Muscle layer of duodenum (tissue), 2 donors: ENCODE data around the gene ESR1.

Source experiments
- H3K27ac ChIP-seq: one replicate; pipeline ENCODE4 v1.7.0; 2013; ENCODE audit warnings: mild to moderate bottlenecking, low read length
- H3K27me3 ChIP-seq: one replicate; pipeline ENCODE4 v1.7.0; 2013; ENCODE audit warnings: low read depth, mild to moderate bottlenecking, control low read depth, low read length
- H3K36me3 ChIP-seq, 2 donors: one replicate each; pipeline ENCODE4 v1.7.0; 2013; ENCODE audit warnings: low read length in 2 of 2, control low read depth in 1 of 2, mild to moderate bottlenecking in 1 of 2; ENCODE audit not compliant: insufficient read depth in 2 of 2, control insufficient read depth in 1 of 2
- H3K4me1 ChIP-seq, 2 donors: one replicate each; pipeline ENCODE4 v1.7.0; 2013; ENCODE audit warnings: low read length in 2 of 2, mild to moderate bottlenecking in 2 of 2, control low read depth in 1 of 2, moderate library complexity in 1 of 2; ENCODE audit not compliant: insufficient read depth in 2 of 2, control insufficient read depth in 1 of 2
- H3K4me3 ChIP-seq, 2 donors: one replicate each; pipeline ENCODE4 v1.7.0; 2013; ENCODE audit warnings: low read length in 2 of 2, low read depth in 1 of 2, mild to moderate bottlenecking in 1 of 2
- H3K9me3 ChIP-seq, 2 donors: one replicate each; pipeline ENCODE4 v1.7.0; 2013; ENCODE audit warnings: low read length in 2 of 2, control low read depth in 1 of 2, mild to moderate bottlenecking in 1 of 2; ENCODE audit not compliant: control insufficient read depth in 1 of 2
- donor health status: healthy.

The ESR1 gene

DNA sequence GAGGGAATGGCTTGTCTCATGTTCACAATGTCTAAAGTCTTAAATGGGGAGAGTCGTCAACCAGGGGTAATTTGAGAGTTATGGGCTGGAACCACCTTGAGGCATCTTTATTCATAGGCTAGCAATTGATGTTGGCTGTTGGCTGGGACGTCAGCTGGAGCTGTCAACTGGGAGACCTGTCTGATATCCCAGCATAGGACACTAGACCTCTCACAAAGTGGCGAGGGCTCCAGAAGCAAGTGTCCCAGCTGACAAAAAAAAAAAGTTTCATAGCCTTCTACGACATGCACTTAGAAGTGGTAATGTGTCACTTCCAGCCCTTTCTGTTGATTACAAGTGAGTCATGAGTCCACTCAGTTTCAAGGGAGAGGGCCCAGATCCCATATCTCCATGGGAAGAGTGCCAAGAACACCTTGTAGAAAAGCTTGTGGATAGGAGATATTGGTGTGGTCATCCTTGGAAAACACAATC is 278.0 kb downstream of the ESR1 start:
- Histone ChIP-seq H3K4me1 (no peaks in the 10 kb centered on the region), H3K27me3 (no peaks in the 10 kb centered on the region), H3K27ac (no peak overlapping the region), H3K4me3 (no peak overlapping the region), H3K9me3 (no peaks in the 10 kb centered on the region), H3K36me3 (no peaks in the 10 kb centered on the region)

DNA sequence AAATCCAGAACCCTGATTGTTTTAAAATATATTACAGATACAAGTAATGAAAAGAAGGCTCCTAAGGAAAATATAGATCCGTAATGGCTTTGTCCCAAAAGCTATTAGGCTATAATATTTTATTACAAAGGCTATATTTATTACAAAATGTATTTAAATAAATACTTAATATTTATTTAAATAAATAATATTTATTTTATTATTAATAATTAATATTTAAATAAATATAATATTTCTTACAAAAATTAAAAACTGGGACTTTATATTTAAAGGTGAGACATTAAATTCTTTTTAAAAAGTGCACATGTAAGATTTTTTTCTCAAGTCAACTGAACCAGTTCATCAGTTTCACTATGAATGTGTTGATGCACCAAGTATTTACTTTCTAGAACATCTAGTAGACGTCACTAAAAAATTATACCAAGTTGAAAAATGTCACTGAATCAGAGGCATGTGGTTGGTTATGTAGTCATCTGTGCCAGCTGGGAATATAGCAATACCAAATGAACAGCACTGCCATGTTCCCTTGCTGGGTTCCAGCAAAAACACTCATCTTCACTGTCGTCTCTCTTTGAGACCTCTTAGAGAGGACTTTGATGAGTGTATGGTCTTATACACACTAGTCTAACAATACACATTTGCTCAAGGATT is 278.9 kb downstream of the ESR1 start:
- no peaks in the 10 kb centered on the region for H3K4me1 ChIP-seq

DNA sequence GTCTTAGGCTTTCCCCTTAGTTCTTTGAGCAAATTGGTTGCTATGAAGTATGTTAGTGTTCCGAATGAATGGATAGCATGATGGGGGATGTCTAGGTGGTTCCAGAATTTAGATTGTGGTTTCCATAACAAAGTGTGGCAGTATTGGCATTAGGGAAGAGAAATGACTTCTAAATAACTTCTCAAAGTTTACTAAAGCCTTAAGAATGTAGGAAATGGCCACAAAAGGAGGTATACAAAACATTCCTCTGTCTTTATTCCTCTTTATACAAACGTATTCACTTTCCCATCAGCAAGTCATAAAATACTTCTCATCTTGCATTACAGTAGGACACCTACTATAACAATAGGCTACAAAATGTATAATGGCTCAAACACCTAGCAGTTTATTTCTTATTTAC is 279.6 kb downstream of the ESR1 start:
- no peak overlapping the region for H3K4me3 ChIP-seq
- no peaks in the 10 kb centered on the region for H3K9me3 ChIP-seq
- H3K4me1 ChIP-seq: no peaks in the 10 kb centered on the region
- H3K27ac ChIP-seq: no peak overlapping the region
- no peaks in the 10 kb centered on the region for H3K27me3 ChIP-seq
- no peaks in the 10 kb centered on the region for H3K36me3 ChIP-seq

More for the DNA sequence above, 278.9 kb downstream of the ESR1 start:
- Histone ChIP-seq H3K4me3 (no peak overlapping the region), H3K27me3 (no peaks in the 10 kb centered on the region), H3K36me3 (no peaks in the 10 kb centered on the region), H3K9me3 (no peaks in the 10 kb centered on the region), H3K27ac (no peak overlapping the region)

DNA sequence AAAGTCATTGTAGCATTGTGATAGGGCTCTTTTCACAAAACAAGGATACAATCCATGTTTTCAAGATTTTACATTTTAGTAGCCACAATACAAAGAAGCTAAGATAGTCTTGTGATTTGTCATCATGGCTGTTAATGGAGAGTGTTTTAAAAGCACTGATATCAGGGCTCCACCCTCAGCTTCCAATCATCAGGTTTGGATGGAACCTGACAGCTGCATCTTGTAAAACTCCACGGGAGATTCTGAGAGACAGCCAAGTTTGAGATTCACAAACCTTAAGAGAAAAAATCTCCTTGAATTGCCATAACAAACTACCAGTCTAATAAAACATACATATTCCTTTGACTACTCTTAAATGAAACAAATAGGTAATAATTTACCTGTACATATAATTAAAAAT is 280.2 kb downstream of the ESR1 start:
- Histone ChIP-seq H3K27ac (no peak overlapping the region), H3K4me3 (no peak overlapping the region), H3K4me1 (no peaks in the 10 kb centered on the region), H3K9me3 (no peaks in the 10 kb centered on the region), H3K36me3 (no peaks in the 10 kb centered on the region), H3K27me3 (no peaks in the 10 kb centered on the region)

DNA sequence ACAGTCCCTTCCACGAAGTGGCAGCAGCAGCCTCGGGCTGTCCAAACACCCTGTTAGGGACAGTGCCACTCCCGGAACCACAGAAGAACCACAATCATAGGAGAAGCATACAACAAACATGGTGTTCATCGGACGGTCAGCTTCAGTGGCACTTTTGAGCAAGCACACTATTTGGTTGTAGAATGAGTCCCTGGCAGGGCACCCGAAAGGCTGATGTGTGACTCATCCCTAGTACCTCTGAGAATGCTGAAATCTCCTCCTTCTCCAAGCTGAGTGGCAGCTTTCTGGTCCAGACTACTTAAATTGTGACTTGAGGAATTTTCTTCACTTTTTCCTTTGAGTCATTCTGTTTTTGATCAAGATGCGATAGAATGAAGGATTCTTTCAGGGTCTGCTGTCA is 282.5 kb downstream of the ESR1 start:
- Histone ChIP-seq H3K9me3 (no peaks in the 10 kb centered on the region), H3K4me3 (no peak overlapping the region), H3K27ac (no peak overlapping the region), H3K27me3 (no peaks in the 10 kb centered on the region), H3K4me1 (no peaks in the 10 kb centered on the region), H3K36me3 (no peaks in the 10 kb centered on the region)

DNA sequence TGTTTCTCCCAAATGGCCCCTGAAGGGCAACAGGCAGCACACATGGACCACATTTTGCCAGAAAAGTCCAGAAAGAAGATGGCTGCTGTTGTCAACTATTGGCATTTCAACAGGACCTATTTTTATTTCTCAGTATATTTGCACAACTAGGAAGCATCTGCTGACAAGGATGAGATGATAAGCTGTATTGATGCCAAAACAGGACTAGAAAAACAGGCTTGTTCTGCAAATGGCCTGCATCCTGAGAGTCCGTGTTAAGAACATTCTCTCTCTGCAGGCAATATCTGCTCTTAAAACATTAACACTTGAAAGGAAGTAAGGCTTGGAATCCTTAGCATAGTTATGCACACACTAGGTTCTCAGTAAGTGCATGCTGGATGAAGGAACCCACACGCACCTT is 283.7 kb downstream of the ESR1 start:
- H3K4me1 ChIP-seq: no peaks in the 10 kb centered on the region
- H3K36me3 ChIP-seq: no peaks in the 10 kb centered on the region
- H3K27me3 ChIP-seq: no peaks in the 10 kb centered on the region
- H3K9me3 ChIP-seq: no peaks in the 10 kb centered on the region
- no peak overlapping the region for H3K4me3 ChIP-seq
- H3K27ac ChIP-seq: no peak overlapping the region

DNA sequence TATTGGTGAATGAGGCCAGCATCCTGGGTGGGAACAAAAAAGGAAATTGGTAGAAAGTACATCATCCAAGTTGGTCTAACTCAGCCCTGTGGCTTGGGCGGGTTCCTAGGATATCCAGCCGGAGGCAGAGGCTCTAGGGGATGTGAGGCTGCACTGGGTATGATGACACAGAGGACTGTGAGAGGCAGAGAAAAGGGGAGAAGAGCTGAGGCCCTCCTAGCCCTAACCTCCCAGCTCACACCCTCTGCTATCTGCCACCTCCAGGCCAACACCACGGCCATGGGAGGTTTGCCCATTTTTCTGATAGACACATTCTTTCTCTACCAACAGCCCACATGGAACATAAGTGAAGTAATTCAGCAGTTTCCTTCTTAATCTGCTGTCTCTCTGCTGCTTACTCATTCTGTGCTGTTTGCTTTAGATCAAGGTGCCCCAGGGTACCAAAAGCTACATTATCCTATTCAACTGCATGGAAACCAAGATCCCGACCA is 284.4 kb downstream of the ESR1 start:
- Histone ChIP-seq H3K27me3 (no peaks in the 10 kb centered on the region), H3K27ac (no peak overlapping the region), H3K36me3 (no peaks in the 10 kb centered on the region), H3K4me1 (no peaks in the 10 kb centered on the region), H3K9me3 (no peaks in the 10 kb centered on the region), H3K4me3 (no peak overlapping the region)

DNA sequence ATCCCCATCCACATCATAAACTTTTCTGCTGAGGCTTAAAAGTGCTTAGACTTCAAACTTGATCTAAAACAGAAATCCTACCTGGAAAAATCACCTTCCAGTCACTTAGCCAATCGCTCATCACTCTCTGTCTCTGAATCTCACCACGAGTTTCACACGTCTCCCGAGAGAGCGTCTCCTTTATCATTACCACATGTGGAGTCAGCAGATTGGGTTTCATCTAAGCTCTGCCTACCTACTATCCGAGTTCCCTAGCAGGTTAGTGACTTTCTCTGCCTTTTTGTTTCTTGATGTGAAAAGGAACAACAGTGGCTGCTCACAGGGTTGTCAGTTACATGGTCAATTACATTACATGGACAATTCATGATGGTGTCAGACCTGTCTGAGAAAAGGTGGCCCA is 286.2 kb downstream of the ESR1 start:
- Histone ChIP-seq H3K4me1 (no peaks in the 10 kb centered on the region), H3K9me3 (no peaks in the 10 kb centered on the region), H3K27me3 (no peaks in the 10 kb centered on the region), H3K4me3 (no peak overlapping the region), H3K27ac (no peak overlapping the region), H3K36me3 (no peaks in the 10 kb centered on the region)

DNA sequence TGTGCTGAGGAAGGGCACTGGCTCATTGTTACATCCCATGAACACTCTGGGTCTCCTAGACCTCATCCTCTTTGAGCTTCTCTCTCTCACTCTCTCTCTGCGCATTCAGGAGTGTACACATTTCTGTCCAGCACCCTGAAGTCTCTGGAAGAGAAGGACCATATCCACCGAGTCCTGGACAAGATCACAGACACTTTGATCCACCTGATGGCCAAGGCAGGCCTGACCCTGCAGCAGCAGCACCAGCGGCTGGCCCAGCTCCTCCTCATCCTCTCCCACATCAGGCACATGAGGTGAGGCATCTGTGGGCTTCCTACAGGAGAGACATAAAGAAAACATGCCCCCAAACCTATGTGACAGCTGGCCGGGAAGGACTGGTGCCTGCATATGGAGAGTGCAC is 286.8 kb downstream of the ESR1 start:
- no peaks in the 10 kb centered on the region for H3K27me3 ChIP-seq
- H3K36me3 ChIP-seq: no peaks in the 10 kb centered on the region
- H3K9me3 ChIP-seq: no peaks in the 10 kb centered on the region
- H3K4me1 ChIP-seq: no peaks in the 10 kb centered on the region
- no peak overlapping the region for H3K4me3 ChIP-seq
- H3K27ac ChIP-seq: no peak overlapping the region

DNA sequence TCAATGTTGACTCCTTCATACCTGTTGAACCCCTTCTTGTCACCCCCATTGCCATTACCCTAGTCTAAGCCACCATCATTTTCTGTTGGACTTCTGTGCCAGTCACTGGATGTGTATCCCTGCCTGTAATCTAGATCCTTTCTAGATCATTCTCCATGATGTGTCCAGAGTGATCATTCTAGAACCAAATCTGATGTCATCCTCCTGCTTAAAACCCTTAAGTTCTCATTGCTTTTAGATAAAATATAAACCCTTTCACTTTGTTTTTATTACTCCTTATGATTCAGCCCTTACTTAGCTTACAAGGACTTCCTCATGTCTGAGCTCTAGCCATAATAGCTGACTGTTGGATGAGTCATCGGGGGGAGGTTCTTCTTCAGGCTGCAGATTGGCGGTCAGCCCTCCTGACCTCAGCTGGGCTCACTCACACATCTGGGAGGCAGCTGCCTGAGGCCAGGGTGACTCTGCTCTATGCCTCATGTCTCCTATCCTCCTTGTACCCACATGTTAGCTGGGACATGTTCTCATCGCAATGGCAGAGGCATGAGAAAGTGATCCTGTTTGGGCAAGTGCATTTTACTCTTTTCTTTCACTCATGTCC is 287.6 kb downstream of the ESR1 start:
- Histone ChIP-seq H3K27me3 (no peaks in the 10 kb centered on the region), H3K4me3 (no peak overlapping the region), H3K9me3 (no peaks in the 10 kb centered on the region), H3K36me3 (no peaks in the 10 kb centered on the region), H3K4me1 (no peaks in the 10 kb centered on the region), H3K27ac (no peak overlapping the region)

DNA sequence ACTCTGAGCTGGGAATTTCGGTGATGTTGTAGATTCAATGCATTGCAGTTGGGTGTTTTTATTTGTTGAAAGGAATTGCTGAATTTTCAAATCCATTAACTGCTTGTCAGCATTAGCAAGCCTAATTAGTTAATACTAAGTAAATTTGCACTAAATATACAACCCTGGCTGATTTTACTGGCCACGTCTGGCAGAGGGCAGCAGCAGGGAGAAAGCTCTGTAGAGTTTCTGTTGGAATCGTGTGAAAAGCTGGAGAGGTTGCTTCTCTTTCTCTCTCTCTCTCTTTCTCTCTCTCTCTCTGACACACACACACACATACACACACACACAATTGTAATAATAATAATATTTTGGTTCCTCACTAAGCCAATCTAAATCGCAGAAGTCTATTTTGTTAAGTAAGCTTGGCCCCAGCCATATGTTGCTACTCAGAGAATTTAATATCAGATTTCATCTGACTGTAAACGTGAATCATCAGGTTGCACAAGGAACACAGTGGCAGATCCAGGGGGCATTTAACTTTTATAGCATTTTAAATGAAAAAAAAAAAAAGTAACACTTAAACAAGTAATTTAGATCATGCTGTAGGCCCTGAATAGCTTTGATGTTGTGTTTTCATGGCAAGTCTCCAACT is 289.5 kb downstream of the ESR1 start:
- Histone ChIP-seq H3K27me3 (no peaks in the 10 kb centered on the region), H3K4me1 (no peaks in the 10 kb centered on the region), H3K4me3 (no peak overlapping the region), H3K27ac (no peak overlapping the region), H3K9me3 (no peaks in the 10 kb centered on the region), H3K36me3 (no peaks in the 10 kb centered on the region)
